GM12878 (cell line): ENCODE results near the gene MICAL3. TPM values are rescaled to one million over a fixed set of nuclear protein-coding genes. Genes with fewer than 3 reads are reported as not detected.

Source experiments
- ATAC-seq: fragments of 200-7000 bp; cut with Tn5 transposase; 3 replicates; pipeline ENCODE4 v1.9.1; 2020; ENCODE audit warnings: mild to moderate bottlenecking, moderate library complexity
- BruUV-seq: library from RNA; stranded (reverse); fragments of 400-500 nt; replicated peaks from 2 replicates; lab custom pipeline; 2021; lab: Mats Ljungman, UMichigan
- CTCF ChIA-PET: fragments of 300-600 bp; sonication (Branson Sonifier 250); formaldehyde crosslinking; extraction: SDS; loops from one replicate; lab custom pipeline; 2021; ENCODE audit warnings: inconsistent platforms; lab: Yijun Ruan, JAX
- POLR2A ChIA-PET: fragments of 350-600 bp; formaldehyde crosslinking; extraction: SDS; loops from one replicate; lab custom pipeline; 2021; ENCODE audit warnings: inconsistent platforms; lab: Charles Lee
- RAD21 ChIA-PET: fragments of 300-600 bp; sonication (Branson Sonifier 250); formaldehyde crosslinking; loops from one replicate; lab custom pipeline; 2023; ENCODE audit warnings: antibody characterized with exemption; ENCODE audit not compliant: unreplicated experiment; lab: Charles Lee
- SMC1A ChIA-PET: fragments of 300-600 bp; sonication (Branson Sonifier 250); formaldehyde crosslinking; loops from one replicate; lab custom pipeline; 2023; ENCODE audit not compliant: unreplicated experiment, uncharacterized antibody; lab: Charles Lee
- DNase-seq: peaks from one replicate; pipeline ENCODE4 v3.0.0-alpha.2; 2011; ENCODE audit warnings: low read depth, low spot score
- FAIRE-seq: peaks from 3 replicates; lab custom pipeline; 2011; peaks lifted over from hg19 to GRCh38; lab: Jason Lieb, UNC
- H2AFZ ChIP-seq: 2 replicates; pipeline ENCODE4 v1.6.0; 2011; ENCODE audit warnings: low read depth, low read length, control low read depth; ENCODE audit not compliant: control insufficient read depth
- H3K27ac ChIP-seq: 2 replicates; pipeline ENCODE4 v1.5.1; 2011; ENCODE audit warnings: control low read depth; ENCODE audit not compliant: control insufficient read depth, insufficient read depth
- H3K27me3 ChIP-seq, 2 experiments: replicated peaks in 1 of 2; 2 replicates each; pipeline versions ENCODE4 v1.6.0 to v1.6.1; 2011; ENCODE audit warnings: low read length in 1 of 2; ENCODE audit not compliant: control insufficient read depth in 2 of 2, insufficient read depth in 2 of 2
- H3K36me3 ChIP-seq, 2 experiments: 2 replicates each; pipeline ENCODE4 v1.5.1; 2011; ENCODE audit warnings: low read length in 1 of 2; ENCODE audit not compliant: control insufficient read depth in 2 of 2, insufficient read depth in 2 of 2
- H3K4me1 ChIP-seq: 2 replicates; pipeline ENCODE4 v1.6.1; 2011; ENCODE audit warnings: mild to moderate bottlenecking, low read length, moderate library complexity, mixed read lengths; ENCODE audit not compliant: control insufficient read depth, insufficient read depth
- H3K4me2 ChIP-seq: 2 replicates; pipeline ENCODE4 v1.6.0; 2011; ENCODE audit warnings: control low read depth; ENCODE audit not compliant: control insufficient read depth, insufficient read depth
- H3K4me3 ChIP-seq: fragments of 200-600 bp; sonication (generic); 2 replicates; pipeline ENCODE4 v1.5.1; 2016
- H3K79me2 ChIP-seq: 2 replicates; pipeline ENCODE4 v1.6.0; 2011; ENCODE audit warnings: low read length; ENCODE audit not compliant: control insufficient read depth, insufficient read depth
- H3K9ac ChIP-seq: 2 replicates; pipeline ENCODE4 v1.8.0; 2011; ENCODE audit warnings: low read length, control low read depth, mixed read lengths; ENCODE audit not compliant: control insufficient read depth, insufficient read depth
- H3K9me3 ChIP-seq: replicated peaks from 3 replicates; pipeline ENCODE4 v1.5.1; 2011; ENCODE audit warnings: mild to moderate bottlenecking, low read length; ENCODE audit not compliant: control insufficient read depth, insufficient read depth
- H4K20me1 ChIP-seq: 2 replicates; pipeline ENCODE4 v1.6.0; 2011; ENCODE audit not compliant: control insufficient read depth, insufficient read depth
- CREM ChIP-seq: IDR thresholded peaks from 2 replicates; pipeline ENCODE4 v1.6.1; 2014; ENCODE audit warnings: antibody characterized with exemption, low read depth
- EP300 ChIP-seq, 2 experiments: fragments of 150-350 bp in 1 of 2; IDR thresholded peaks; 2 replicates each; pipeline ENCODE4 v1.6.1; 2011 to 2012; ENCODE audit warnings: low read depth in 2 of 2, low read length in 2 of 2, borderline replicate concordance in 1 of 2, improper control_type of control experiment in 1 of 2, inconsistent platforms in 1 of 2; ENCODE audit not compliant: control insufficient read depth in 1 of 2
- HCFC1 ChIP-seq: fragments of 150-350 bp; IDR thresholded peaks from 2 replicates; pipeline ENCODE4 v1.6.1; 2014; ENCODE audit warnings: low read length
- JUND ChIP-seq: IDR thresholded peaks from 2 replicates; pipeline ENCODE4 v1.6.1; 2012; ENCODE audit warnings: low read depth, mild to moderate bottlenecking, low read length, improper control_type of control experiment, moderate library complexity
- KDM1A ChIP-seq: fragments of 200-600 bp; sonication (generic); IDR thresholded peaks from 2 replicates; pipeline ENCODE4 v1.6.1; 2016; ENCODE audit warnings: borderline replicate concordance
- LARP7 ChIP-seq: fragments of 450-650 bp; IDR thresholded peaks from 2 replicates; pipeline ENCODE4 v1.6.1; 2017; ENCODE audit warnings: mild to moderate bottlenecking
- MXI1 ChIP-seq: fragments of 150-350 bp; IDR thresholded peaks from 2 replicates; pipeline ENCODE4 v1.6.1; 2011; ENCODE audit warnings: low read depth, mild to moderate bottlenecking, inconsistent platforms, low read length, improper control_type of control experiment
- PML ChIP-seq: IDR thresholded peaks from 2 replicates; pipeline ENCODE4 v1.6.1; 2012; ENCODE audit warnings: low read length, inconsistent platforms
- RAD51 ChIP-seq: fragments of 450-650 bp; IDR thresholded peaks from 2 replicates; pipeline ENCODE4 v1.6.1; 2016; ENCODE audit warnings: moderate library complexity, mild to moderate bottlenecking, inconsistent platforms
- RBBP5 ChIP-seq: fragments of 200-600 bp; sonication (generic); conservative IDR thresholded peaks from 2 replicates; pipeline ENCODE4 v1.6.1; 2016
- RCOR1 ChIP-seq: conservative IDR thresholded peaks from 2 replicates; pipeline ENCODE4 v1.6.1; 2012; ENCODE audit warnings: low read depth, low read length, improper control_type of control experiment
- RUNX3 ChIP-seq: IDR thresholded peaks from 2 replicates; pipeline ENCODE4 v1.6.1; 2012; ENCODE audit warnings: low read length, inconsistent platforms
- SREBF2 ChIP-seq: IDR thresholded peaks from 2 replicates; pipeline ENCODE4 v1.6.1; 2012; ENCODE audit warnings: mild to moderate bottlenecking, low read length
- TBL1XR1 ChIP-seq: IDR thresholded peaks from 2 replicates; pipeline ENCODE4 v1.6.1; 2012; ENCODE audit warnings: low read depth, low read length, improper control_type of control experiment
- WGBS: methylation state at CpG from one replicate; pipeline ENCODE4 v1.1.6; 2016; ENCODE audit warnings: low lambda C conversion rate; ENCODE audit not compliant: insufficient replicate concordance, insufficient coverage; ENCODE audit errors: missing lambda C conversion rate; 5-methylcytosine and 5-hydroxymethylcytosine counted together
- in situ Hi-C: fragments of 300-500 bp; cut with MboI; formaldehyde crosslinking; loops from 9 replicates; pipeline ENCODE4 v1.14.3; 2018; ENCODE audit warnings: mixed read lengths
- intact Hi-C: fragments of 100-400 bp; cut with micrococcal nuclease; formaldehyde crosslinking; loops from one replicate; pipeline ENCODE4 v1.14.2; 2022; ENCODE audit not compliant: unreplicated experiment
- polyA plus RNA-seq, 11 experiments: library from polyadenylated mRNA; depleted of rRNA in 4 of 11; unstranded in 6 of 11; stranded (reverse) in 5 of 11; fragments of >200 nt; fragmentation: Nextera tagmentation in 4 of 11; fragmentation: Illumina TruSeq in 1 of 11; extraction: Ambion mirVana in 4 of 11; extraction: Trizol in 1 of 11; gene quantifications; 1 replicate in 1 of 11; 2 replicates in 10 of 11; pipeline versions ENCODE4 v1.2.1 to v1.2.3, GENCODE V29; 2011 to 2016; ENCODE audit warnings: inconsistent platforms in 2 of 11, missing spikeins in 2 of 11, low read depth in 1 of 11
- total RNA-seq, 4 experiments: library from RNA; depleted of rRNA in 3 of 4; stranded (reverse); fragments of >200 nt in 3 of 4; fragmentation: Illumina TruSeq in 1 of 4; extraction: Trizol in 1 of 4; gene quantifications; 2 replicates each; pipeline versions ENCODE4 v1.2.1 to v1.2.3, GENCODE V29; 2013 to 2021
- TF ChIP-seq, protein P1 (sequence below): IDR thresholded peaks from 2 replicates; pipeline ENCODE4 v1.6.1; 2011; ENCODE audit warnings: mild to moderate bottlenecking, low read depth, low read length, moderate library complexity; ENCODE audit not compliant: insufficient replicate concordance
- TF ChIP-seq, protein P2 (sequence below): fragments of 450-650 bp; conservative IDR thresholded peaks from 2 replicates; pipeline ENCODE4 v1.6.1; 2017; ENCODE audit warnings: mild to moderate bottlenecking, moderate library complexity
- TF ChIP-seq, protein P3 (sequence below): fragments of 450-650 bp; IDR thresholded peaks from 2 replicates; pipeline ENCODE4 v1.6.1; 2014; ENCODE audit warnings: mild to moderate bottlenecking
- TF ChIP-seq, protein P4 (sequence below): fragments of 450-650 bp; IDR thresholded peaks from 2 replicates; pipeline ENCODE4 v1.6.1; 2016; ENCODE audit warnings: mild to moderate bottlenecking

The MICAL3 gene
- total and polyA plus RNA-seq, 10 of the 15 experiments (the other 5 are each of a cell fraction or from before 2014, with no cell fraction given), result 2.6 to 92.2 (median 24.0) TPM

DNA sequence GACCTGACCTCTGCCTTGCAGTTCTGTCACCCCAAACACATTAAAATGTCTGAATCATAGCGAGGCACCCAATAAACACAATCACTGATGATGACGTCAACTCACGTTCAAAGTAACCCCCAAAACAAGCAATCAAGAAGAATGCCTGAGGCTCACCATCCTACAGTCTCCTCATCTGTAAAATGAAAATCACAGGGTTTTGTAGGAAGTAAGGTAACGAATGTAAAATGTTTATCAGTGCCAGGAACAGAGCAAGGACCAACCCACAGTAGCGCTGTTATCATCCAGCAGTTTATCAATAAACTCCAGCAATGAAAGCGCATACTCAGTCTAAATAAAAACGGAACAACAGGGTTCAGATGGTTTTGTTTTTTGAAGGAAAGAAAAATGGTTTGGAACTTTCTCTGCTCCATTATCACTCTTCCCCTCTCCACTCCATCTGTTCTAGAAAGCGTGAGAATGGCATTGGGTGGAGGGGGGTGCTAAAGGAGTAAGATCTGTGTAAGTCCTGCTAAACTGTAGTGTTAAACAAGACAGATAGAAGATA lies 110.5 kb downstream of the MICAL3 start:
- SMC1A ChIA-PET, result interaction anchor here (1.4 kb wide), 1 partner anchor 24 kb away, joined by 4 read pairs; no protein-coding TSS in a partner anchor
- Histone ChIP-seq H3K27ac (no peak overlapping the region), H3K4me1 (peaks cover 19% of the 10 kb centered on the region), H3K9ac (no peak overlapping the region), H3K36me3 (peaks cover 0 to 4% of the 10 kb centered on the region in 2 experiments; a peak in 1 of 4 replicates), H4K20me1 (no peaks in the 10 kb centered on the region), H3K27me3 (no peaks in the 10 kb centered on the region), H3K4me2 (no peak overlapping the region), H3K9me3 (no peaks in the 10 kb centered on the region), H3K4me3 (no peak overlapping the region), H3K79me2 (peaks cover 9% of the 10 kb centered on the region), H2AFZ (no peak overlapping the region)
- POLR2A ChIA-PET, result no interaction called here
- intact Hi-C loops (no loop called here), in situ Hi-C loops (no loop called here)
- RAD21 ChIA-PET, result no interaction called here
- DNase-seq, result no peak
- CTCF ChIA-PET, result interaction anchor here (1.0 kb wide), 1 partner anchor 162 kb away, joined by 3 read pairs; no protein-coding TSS in a partner anchor
- no peak for ATAC-seq
- BruUV-seq, result no TSS peak
- 52% methylated on average over 8 of the region's 8 CpGs for WGBS
- no peak for TF ChIP-seq EP300 (IDR thresholded peaks at IDR 0.05; ENCODE audit: borderline replicate concordance in 1 of 2, control insufficient read depth in 1 of 2, low read depth in 2 of 2, low read length in 2 of 2)
- TF ChIP-seq TBL1XR1, result no peak
- no peak for TF ChIP-seq PML
- no peak for TF ChIP-seq JUND
- TF ChIP-seq CREM, result no peak
- TF ChIP-seq, protein P1, sequence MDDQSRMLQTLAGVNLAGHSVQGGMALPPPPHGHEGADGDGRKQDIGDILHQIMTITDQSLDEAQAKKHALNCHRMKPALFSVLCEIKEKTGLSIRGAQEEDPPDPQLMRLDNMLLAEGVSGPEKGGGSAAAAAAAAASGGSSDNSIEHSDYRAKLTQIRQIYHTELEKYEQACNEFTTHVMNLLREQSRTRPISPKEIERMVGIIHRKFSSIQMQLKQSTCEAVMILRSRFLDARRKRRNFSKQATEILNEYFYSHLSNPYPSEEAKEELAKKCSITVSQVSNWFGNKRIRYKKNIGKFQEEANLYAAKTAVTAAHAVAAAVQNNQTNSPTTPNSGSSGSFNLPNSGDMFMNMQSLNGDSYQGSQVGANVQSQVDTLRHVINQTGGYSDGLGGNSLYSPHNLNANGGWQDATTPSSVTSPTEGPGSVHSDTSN, result no peak
- no peak for TF ChIP-seq KDM1A
- TF ChIP-seq RAD51, result no peak
- TF ChIP-seq RBBP5, result no peak
- no peak for TF ChIP-seq HCFC1
- TF ChIP-seq LARP7, result no peak
- TF ChIP-seq, protein P2, sequence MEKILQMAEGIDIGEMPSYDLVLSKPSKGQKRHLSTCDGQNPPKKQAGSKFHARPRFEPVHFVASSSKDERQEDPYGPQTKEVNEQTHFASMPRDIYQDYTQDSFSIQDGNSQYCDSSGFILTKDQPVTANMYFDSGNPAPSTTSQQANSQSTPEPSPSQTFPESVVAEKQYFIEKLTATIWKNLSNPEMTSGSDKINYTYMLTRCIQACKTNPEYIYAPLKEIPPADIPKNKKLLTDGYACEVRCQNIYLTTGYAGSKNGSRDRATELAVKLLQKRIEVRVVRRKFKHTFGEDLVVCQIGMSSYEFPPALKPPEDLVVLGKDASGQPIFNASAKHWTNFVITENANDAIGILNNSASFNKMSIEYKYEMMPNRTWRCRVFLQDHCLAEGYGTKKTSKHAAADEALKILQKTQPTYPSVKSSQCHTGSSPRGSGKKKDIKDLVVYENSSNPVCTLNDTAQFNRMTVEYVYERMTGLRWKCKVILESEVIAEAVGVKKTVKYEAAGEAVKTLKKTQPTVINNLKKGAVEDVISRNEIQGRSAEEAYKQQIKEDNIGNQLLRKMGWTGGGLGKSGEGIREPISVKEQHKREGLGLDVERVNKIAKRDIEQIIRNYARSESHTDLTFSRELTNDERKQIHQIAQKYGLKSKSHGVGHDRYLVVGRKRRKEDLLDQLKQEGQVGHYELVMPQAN, result no peak
- no peak for TF ChIP-seq RCOR1
- no peak for TF ChIP-seq MXI1
- TF ChIP-seq, protein P3, sequence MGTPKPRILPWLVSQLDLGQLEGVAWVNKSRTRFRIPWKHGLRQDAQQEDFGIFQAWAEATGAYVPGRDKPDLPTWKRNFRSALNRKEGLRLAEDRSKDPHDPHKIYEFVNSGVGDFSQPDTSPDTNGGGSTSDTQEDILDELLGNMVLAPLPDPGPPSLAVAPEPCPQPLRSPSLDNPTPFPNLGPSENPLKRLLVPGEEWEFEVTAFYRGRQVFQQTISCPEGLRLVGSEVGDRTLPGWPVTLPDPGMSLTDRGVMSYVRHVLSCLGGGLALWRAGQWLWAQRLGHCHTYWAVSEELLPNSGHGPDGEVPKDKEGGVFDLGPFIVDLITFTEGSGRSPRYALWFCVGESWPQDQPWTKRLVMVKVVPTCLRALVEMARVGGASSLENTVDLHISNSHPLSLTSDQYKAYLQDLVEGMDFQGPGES, result no peak
- TF ChIP-seq, protein P4, sequence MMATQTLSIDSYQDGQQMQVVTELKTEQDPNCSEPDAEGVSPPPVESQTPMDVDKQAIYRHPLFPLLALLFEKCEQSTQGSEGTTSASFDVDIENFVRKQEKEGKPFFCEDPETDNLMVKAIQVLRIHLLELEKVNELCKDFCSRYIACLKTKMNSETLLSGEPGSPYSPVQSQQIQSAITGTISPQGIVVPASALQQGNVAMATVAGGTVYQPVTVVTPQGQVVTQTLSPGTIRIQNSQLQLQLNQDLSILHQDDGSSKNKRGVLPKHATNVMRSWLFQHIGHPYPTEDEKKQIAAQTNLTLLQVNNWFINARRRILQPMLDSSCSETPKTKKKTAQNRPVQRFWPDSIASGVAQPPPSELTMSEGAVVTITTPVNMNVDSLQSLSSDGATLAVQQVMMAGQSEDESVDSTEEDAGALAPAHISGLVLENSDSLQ, result no peak
- no peak for TF ChIP-seq RUNX3
- TF ChIP-seq SREBF2, result no peak
- no peak for FAIRE-seq
